Hepatocyte (in vitro differentiated cells): ENCODE measurements around the gene METTL27.

Source experiments
- CTCF ChIP-seq: fragments of 200-600 bp; sonication (generic); IDR thresholded peaks from 2 replicates; pipeline ENCODE4 v1.5.1; 2016; ENCODE audit warnings: antibody characterized with exemption, mild to moderate bottlenecking; ENCODE audit not compliant: poor library complexity
- EZH2 ChIP-seq: fragments of 200-600 bp; sonication (generic); IDR thresholded peaks from 2 replicates; pipeline ENCODE4 v1.6.1; 2016; ENCODE audit warnings: antibody characterized with exemption, mild to moderate bottlenecking, borderline replicate concordance

DNA sequence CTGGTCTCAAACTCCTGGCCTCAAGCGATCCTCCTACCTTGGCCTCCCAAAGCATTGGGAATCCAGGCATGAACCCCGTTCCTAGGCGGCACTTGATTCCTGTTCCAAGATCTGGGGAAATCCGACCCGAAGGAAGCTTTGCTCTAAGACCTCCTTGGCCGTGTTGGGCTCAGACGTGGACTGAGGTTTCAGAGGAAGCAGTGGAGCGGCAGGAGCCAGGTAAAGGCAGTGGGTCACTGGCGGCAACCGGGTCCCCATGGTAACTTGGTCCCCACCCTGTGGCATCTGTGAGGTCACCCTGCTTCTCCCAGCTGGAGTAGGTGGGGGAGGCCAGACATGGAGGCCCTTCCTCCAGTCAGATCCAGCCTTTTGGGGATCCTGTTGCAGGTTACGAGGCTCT, 18.5 kb upstream of the METTL27 start, which contains the start of gene TMEM270:
- TF ChIP-seq CTCF: no peak
- TF ChIP-seq EZH2: no peak
